Kidney tubule cell (primary cell): ENCODE results near the gene DHRS13.

Experiments
- DNase-seq: peaks from one replicate; pipeline ENCODE4 v3.0.0-alpha.2; 2018; ENCODE audit warnings: low spot score

DHRS13 gene

GRCh38 chr17:28901866-28902818 is 737 bp downstream of the DHRS13 start:
- DNase-seq: peak; percentile 57

GRCh38 chr17:28900986-28901726 is 1.7 kb downstream of the DHRS13 start:
- DNase-seq: no peak

DNA sequence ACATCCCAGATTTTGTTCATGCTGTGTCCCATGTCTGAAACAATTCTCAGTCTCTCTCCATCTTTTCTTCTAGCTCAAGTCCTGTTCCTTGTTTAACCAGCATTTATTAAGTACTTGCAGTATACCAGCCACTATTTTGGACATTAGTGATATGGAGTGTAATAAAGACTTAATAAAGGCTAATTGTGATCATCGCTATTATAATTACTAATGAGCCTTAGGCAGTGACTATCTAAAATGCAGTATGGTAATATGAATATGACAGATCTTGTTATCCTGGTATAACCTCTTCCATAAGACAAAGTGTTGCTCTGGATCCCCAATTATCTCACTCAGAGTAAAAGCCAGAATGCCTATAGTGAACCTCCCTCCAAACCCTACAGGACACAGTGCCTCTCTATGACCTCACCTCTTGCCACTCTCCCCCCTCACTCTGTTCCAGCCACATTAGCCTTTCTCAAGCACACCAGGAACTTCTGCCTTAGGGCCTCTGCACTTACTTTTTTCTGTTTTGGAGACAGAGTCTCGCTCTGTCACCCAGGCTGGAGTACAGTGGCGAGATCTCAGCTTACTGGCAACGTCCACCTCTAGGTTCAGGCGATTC is 3.6 kb downstream of the DHRS13 start:
- no peak for DNase-seq

GRCh38 chr17:28898527-28898955 is 4.3 kb downstream of the DHRS13 start:
- DNase-seq: no peak

GRCh38 chr17:28897769-28898526 is 4.9 kb downstream of the DHRS13 start:
- DNase-seq: peak; percentile 46

DNA sequence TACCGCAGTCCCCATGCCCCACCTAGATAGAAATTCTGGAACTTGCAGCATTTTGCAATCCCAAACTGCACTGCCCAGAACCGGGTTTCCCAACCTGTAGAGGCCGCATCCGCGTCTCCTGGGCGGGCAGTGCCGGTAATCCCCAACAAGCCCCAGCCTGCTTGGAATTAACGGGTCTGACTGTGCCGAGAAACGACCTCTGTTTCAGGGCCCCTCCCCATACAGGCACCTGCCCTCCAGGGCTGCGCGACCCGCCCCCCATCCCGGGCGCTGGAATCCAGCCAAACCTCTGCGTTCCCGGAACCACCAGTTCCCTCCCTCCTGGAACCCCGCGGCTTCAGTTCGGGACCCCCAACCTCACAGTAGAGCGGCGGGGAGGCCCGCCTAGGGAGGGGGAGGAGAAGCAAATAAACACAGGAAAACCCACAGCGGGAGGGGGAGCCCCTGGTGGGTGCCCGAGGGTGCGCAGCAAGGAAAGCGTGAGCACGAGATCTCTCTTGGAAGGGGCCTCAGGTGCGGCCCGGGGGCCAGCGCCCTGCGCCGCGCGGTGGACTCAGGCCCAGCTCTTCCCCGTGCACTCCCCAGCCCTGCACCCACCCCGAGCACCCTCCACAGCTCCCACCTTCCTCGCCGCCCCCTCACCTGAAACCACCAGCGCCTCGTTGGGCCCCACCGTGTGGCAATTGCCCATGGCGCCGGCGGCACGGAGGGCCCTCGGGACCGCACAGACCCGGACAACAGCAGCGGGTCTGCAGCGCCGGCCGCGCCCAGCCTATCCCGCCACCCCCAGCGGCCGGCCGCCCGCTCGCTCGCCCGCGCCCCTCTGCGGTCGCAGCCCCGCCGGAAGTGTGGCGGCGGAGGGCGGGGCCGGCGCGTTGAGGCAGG is 5.8 kb downstream of the DHRS13 start, which contains the start of gene FLOT2:
Gene FLOT2, minus strand, starts transcription at position 850 of the 885 bp plus-strand sequence. Its CDS starts 159 bp downstream, at position 691.
- peak; percentile 37 for DNase-seq

DNA sequence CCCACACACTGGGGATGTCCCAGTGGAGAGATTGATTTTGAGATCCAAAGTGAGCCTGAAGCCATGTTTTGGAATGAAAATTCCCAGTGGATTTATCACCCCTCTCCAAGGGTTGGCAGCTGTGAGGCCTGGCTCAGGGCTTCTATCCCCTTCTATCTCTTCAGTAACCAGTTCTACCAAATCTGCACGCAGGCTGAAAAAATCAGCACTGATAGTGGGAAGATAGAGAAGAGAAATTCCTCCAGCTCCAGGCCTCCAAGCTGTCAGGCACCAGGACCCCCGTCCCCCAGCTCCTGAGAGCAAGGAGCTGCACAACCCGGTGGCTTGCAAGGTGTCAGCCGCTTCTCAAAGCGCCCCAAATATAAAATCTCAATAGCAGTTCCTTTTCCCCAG is 6.4 kb downstream of the DHRS13 start:
- DNase-seq: no peak

GRCh38 chr17:28895794-28896447 is 7.0 kb downstream of the DHRS13 start:
- DNase-seq: no peak

- peak; percentile 19 for DNase-seq
These were observed 9.4 kb downstream of the DHRS13 start for GRCh38 chr17:28893248-28894183.

DNA sequence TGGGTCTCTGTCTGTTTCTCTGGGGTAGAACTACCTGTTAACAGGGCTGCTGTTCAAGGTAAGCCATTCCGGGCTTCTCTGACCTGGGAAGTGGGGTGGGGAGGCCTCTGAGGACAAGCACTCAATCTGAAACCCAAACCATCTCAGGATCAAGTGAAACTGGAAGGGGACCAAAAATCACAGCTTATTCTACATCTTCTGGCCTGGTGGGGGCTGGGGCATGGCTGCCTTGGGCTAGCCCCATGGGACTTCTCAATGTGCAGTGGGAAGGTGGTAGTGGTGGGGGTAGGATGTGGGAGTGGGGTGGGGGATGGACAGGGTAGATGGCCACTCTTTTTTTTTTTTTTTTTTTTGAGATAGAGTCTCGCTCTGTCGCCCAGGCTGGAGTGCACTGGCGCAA is 10.9 kb downstream of the DHRS13 start:
- no peak for DNase-seq

- DNase-seq: no peak
These were observed 11.7 kb downstream of the DHRS13 start for GRCh38 chr17:28891201-28891600.

GRCh38 chr17:28889996-28890395 is 12.9 kb downstream of the DHRS13 start:
- DNase-seq: no peak

DNA sequence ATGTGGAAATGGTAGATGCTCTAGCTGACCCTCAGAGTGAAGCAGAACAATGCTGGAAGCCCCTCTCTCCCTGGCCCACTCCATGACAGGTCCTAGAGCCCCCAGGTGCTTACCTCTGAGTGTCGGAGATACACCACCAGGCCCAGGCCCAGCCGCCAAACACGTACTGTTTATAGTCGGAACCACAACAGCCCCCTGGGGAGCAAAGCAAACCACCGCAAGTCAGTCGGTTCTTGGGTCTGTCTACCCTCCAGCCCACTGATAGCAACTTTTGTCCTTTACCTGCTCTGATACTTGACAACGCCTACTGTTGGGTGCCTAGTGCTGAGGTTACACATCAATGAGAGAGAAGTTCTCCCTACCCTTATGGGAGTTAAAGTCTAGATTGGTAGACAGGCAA is 14.0 kb downstream of the DHRS13 start:
- DNase-seq: no peak

DNA sequence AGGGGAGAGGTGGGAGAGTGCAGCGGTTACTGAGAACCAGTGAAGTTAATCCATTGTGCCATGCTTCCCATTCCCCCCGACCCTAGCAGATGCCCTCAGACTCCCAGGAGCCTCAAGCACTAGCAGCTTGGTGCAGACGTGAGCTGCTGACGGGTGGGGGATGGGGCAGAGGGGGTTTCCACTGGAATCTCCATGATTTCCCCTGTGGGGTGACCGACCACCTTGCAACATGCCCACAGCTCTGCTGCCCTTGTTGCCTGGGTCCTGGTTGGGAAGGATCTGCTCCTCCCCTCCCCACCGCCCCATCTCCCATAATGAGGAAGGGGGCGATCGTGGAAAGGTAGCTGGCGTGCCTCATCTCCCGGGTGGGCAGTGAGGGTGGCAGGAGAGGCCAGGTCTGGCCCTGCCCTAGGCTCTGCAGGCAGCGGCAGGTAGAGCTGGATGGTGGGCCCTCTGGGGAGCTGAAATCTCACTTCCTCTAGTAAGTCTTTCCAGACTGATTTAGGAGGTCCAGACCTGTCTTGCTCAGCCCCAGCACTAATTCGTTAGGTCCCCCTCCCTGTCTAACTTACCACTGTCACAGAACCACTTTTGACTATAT is 14.9 kb downstream of the DHRS13 start:
- no peak for DNase-seq

- no peak for DNase-seq
These were observed 16.9 kb downstream of the DHRS13 start for GRCh38 chr17:28885951-28886350.

GRCh38 chr17:28885363-28885762 is 17.5 kb downstream of the DHRS13 start:
- no peak for DNase-seq

- no peak for DNase-seq
These were observed 18.7 kb downstream of the DHRS13 start for GRCh38 chr17:28883967-28884702.
